ENCODE data around the gene ITGAE. TPM values are rescaled to one million over a fixed set of nuclear protein-coding genes. Genes with fewer than 3 reads are reported as not detected.

Gene ITGAE
- total and polyA plus RNA-seq, 10 of the 15 experiments (the other 5 are each of a cell fraction or from before 2014, with no cell fraction given) = 13.1 to 161 (median 34.8) TPM

GRCh38 chr17:3762922-3763776 lies 37.8 kb downstream of the ITGAE start (continued):
- TF ChIP-seq PRDM15 (CRISPR knock-in tag; IDR thresholded peaks at IDR 0.05) (no peak), SP1 (IDR thresholded peaks at IDR 0.05; ENCODE audit: low read depth, low read length) (peak; percentile 56), ZNF207 (IDR thresholded peaks at IDR 0.05; ENCODE audit: borderline replicate concordance) (no peak), CHD1 (IDR thresholded peaks at IDR 0.05; ENCODE audit: low read depth, low read length) (peak; percentile 28; the same call in 1 of the 2 replicates), BCL11A (IDR thresholded peaks at IDR 0.05; ENCODE audit: low read depth, low read length) (peak; percentile 88), PAX5 (IDR thresholded peaks at IDR 0.05; ENCODE audit: borderline replicate concordance, low read depth, low read length) (peak; percentile 91), CEBPB (IDR thresholded peaks at IDR 0.05; ENCODE audit: borderline replicate concordance in 1 of 2, low read depth in 2 of 2, low read length in 2 of 2) (peak in 1 of 2 experiments; percentile 74; a peak in 1 of 4 replicates), SMC3 (IDR thresholded peaks at IDR 0.05; ENCODE audit: borderline replicate concordance, low read length) (no peak; the same call in 1 of the 2 replicates), ZBED1 (IDR thresholded peaks at IDR 0.05; ENCODE audit: borderline replicate concordance) (peak; percentile 45; the same call in 1 of the 2 replicates), BRCA1 (IDR thresholded peaks at IDR 0.05; ENCODE audit: low read depth, low read length) (no peak), CHD4 (IDR thresholded peaks at IDR 0.05) (no peak), RAD51 (IDR thresholded peaks at IDR 0.05) (peak; percentile 17; the same call in 1 of the 2 replicates), KDM1A (IDR thresholded peaks at IDR 0.05; ENCODE audit: borderline replicate concordance) (no peak), FOXM1 (IDR thresholded peaks at IDR 0.05; ENCODE audit: low read depth, low read length) (peak; percentile 87), ZNF274 (IDR thresholded peaks at IDR 0.05; ENCODE audit: insufficient read depth, insufficient read length) (no peak), FOS (IDR thresholded peaks at IDR 0.05; ENCODE audit: borderline replicate concordance, extremely low read depth, insufficient read length) (no peak), SIX5 (IDR thresholded peaks at IDR 0.05; ENCODE audit: low read depth, low read length, severe bottlenecking) (no peak), ATF7 (IDR thresholded peaks at IDR 0.05; ENCODE audit: low read depth) (peak; percentile 89)
- TF ChIP-seq, protein P1, sequence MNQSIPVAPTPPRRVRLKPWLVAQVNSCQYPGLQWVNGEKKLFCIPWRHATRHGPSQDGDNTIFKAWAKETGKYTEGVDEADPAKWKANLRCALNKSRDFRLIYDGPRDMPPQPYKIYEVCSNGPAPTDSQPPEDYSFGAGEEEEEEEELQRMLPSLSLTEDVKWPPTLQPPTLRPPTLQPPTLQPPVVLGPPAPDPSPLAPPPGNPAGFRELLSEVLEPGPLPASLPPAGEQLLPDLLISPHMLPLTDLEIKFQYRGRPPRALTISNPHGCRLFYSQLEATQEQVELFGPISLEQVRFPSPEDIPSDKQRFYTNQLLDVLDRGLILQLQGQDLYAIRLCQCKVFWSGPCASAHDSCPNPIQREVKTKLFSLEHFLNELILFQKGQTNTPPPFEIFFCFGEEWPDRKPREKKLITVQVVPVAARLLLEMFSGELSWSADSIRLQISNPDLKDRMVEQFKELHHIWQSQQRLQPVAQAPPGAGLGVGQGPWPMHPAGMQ (IDR thresholded peaks at IDR 0.05; ENCODE audit: borderline replicate concordance) = no peak
- TF ChIP-seq, protein P2, sequence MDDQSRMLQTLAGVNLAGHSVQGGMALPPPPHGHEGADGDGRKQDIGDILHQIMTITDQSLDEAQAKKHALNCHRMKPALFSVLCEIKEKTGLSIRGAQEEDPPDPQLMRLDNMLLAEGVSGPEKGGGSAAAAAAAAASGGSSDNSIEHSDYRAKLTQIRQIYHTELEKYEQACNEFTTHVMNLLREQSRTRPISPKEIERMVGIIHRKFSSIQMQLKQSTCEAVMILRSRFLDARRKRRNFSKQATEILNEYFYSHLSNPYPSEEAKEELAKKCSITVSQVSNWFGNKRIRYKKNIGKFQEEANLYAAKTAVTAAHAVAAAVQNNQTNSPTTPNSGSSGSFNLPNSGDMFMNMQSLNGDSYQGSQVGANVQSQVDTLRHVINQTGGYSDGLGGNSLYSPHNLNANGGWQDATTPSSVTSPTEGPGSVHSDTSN (IDR thresholded peaks at IDR 0.05; ENCODE audit: insufficient replicate concordance, low read depth, low read length) = no peak
- TF ChIP-seq, protein P3, sequence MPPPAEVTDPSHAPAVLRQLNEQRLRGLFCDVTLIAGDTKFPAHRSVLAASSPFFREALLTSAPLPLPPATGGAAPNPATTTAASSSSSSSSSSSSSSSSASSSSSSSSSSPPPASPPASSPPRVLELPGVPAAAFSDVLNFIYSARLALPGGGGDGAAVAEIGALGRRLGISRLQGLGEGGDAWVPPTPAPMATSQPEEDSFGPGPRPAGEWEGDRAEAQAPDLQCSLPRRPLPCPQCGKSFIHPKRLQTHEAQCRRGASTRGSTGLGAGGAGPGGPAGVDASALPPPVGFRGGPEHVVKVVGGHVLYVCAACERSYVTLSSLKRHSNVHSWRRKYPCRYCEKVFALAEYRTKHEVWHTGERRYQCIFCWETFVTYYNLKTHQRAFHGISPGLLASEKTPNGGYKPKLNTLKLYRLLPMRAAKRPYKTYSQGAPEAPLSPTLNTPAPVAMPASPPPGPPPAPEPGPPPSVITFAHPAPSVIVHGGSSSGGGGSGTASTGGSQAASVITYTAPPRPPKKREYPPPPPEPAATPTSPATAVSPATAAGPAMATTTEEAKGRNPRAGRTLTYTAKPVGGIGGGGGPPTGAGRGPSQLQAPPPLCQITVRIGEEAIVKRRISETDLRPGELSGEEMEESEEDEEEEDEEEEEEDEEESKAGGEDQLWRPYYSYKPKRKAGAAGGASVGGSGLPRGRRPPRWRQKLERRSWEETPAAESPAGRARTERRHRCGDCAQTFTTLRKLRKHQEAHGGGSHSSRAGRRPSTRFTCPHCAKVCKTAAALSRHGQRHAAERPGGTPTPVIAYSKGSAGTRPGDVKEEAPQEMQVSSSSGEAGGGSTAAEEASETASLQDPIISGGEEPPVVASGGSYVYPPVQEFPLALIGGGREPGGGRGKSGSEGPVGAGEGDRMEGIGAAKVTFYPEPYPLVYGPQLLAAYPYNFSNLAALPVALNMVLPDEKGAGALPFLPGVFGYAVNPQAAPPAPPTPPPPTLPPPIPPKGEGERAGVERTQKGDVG (CRISPR knock-in tag; IDR thresholded peaks at IDR 0.05) = no peak

All from GM12878 (cell line).